PC-3 (cell line): ENCODE data around the gene AGBL3.

ENCODE experiments used
- CTCF ChIP-seq: fragments of 300-600 bp; sonication (generic); conservative IDR thresholded peaks from 2 replicates; pipeline ENCODE4 v1.5.1; 2017; ENCODE audit warnings: antibody characterized with exemption, low read depth, mild to moderate bottlenecking, low read length
- EZH2 ChIP-seq: fragments of 300-600 bp; sonication (generic); IDR thresholded peaks from one replicate; pipeline ENCODE4 v1.6.1; 2017; ENCODE audit warnings: antibody characterized with exemption, mild to moderate bottlenecking, low read length; ENCODE audit not compliant: unreplicated experiment
- EZH2phosphoT487 ChIP-seq: fragments of 300-600 bp; sonication (generic); IDR thresholded peaks from 2 replicates; pipeline ENCODE4 v1.6.1; 2018; ENCODE audit warnings: mild to moderate bottlenecking, antibody characterized with exemption, low read length, borderline replicate concordance

- TF ChIP-seq CTCF (no peak), EZH2phosphoT487 (no peak), EZH2 (no peak)
These were observed 114.5 kb downstream of the AGBL3 start for GRCh38 chr7:135100856-135101255.
